Fibroblast of mammary gland (primary cell): ENCODE data around the gene LMNTD1.

ENCODE experiments used
- DNase-seq: peaks from one replicate; pipeline ENCODE4 v3.0.0-alpha.2; 2010; ENCODE audit warnings: low read depth
- H3K4me3 ChIP-seq: 2 replicates; pipeline ENCODE4 v1.5.1; 2011; ENCODE audit warnings: low read depth, mild to moderate bottlenecking, low read length, moderate library complexity; ENCODE audit not compliant: control insufficient read depth
- TF ChIP-seq, protein P1 (sequence below): conservative IDR thresholded peaks from 2 replicates; pipeline ENCODE4 v1.5.1; 2011; ENCODE audit warnings: low read depth, low read length, inconsistent platforms; ENCODE audit not compliant: control insufficient read depth, insufficient read depth

Gene LMNTD1

DNA sequence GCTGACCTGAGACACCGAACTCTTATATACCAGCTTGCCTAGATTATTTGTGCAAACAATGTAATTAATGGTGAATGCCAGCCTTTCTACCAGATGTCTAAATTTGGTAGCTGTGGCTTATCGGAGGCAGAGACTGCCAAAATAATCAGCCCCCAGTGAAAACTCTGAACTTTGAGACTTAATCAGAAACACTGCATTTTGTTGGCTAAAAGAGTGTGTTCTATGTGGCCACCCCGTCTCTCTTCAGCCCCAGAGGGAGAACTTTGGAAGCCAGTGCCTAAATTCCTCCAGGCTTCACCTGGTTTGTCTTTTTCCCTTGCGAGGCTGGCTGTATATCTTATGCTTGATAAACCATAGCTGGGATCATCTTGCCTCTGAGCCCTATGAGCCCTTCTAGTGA is 90.1 kb downstream of the LMNTD1 start:
- TF ChIP-seq, protein P1, sequence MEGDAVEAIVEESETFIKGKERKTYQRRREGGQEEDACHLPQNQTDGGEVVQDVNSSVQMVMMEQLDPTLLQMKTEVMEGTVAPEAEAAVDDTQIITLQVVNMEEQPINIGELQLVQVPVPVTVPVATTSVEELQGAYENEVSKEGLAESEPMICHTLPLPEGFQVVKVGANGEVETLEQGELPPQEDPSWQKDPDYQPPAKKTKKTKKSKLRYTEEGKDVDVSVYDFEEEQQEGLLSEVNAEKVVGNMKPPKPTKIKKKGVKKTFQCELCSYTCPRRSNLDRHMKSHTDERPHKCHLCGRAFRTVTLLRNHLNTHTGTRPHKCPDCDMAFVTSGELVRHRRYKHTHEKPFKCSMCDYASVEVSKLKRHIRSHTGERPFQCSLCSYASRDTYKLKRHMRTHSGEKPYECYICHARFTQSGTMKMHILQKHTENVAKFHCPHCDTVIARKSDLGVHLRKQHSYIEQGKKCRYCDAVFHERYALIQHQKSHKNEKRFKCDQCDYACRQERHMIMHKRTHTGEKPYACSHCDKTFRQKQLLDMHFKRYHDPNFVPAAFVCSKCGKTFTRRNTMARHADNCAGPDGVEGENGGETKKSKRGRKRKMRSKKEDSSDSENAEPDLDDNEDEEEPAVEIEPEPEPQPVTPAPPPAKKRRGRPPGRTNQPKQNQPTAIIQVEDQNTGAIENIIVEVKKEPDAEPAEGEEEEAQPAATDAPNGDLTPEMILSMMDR: no peak
- DNase-seq: no peak
- H3K4me3 ChIP-seq: no peak overlapping the region

DNA sequence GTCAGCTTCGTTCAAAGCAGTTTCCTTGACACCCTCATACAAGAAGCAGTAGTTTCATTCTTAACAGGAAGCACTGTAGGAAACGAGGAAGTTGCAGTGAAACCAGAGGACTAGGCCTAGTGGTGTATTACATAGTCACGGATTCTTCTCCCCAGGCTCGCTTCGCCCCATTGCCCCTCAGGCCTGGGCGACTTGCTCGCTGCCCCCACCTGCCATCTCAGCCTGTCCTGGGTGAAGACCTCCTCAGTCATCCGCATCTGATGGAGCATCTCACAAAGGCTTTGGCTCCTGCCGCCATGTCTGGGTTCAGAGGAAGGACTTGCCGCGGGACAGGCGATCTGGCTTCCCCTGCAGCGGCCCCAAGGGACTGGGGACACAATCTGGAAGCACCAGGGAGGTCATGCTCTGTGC is 93.5 kb downstream of the LMNTD1 start:
- DNase-seq: no peak
- TF ChIP-seq, protein P1: no peak
- no peak overlapping the region for H3K4me3 ChIP-seq

DNA sequence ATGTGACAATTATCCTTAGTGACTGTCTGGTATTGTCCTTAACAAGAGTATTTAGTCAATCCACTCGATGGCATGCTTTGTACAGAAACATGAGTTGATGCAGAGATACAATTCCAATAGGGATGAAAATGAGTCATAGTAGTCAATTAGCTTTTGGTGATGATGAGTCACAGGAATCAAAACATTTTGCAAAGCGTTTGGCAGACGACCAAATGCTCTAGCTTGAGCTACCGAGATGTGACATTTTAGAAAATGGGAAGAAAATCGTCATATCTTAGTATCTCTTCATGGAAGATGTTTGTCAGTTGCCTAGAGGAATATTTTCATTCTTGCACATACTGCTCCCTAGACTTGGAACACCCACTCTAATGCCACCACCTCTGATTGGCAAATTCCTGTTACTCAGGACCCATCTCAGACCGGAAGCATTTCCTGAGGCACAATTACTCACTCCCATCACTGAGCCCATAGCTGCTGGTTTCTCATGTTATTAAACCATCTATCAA is 95.0 kb downstream of the LMNTD1 start:
- TF ChIP-seq, protein P1: no peak
- peak; percentile 98 for DNase-seq
- H3K4me3 ChIP-seq: peak overlapping the region; percentile 27

DNA sequence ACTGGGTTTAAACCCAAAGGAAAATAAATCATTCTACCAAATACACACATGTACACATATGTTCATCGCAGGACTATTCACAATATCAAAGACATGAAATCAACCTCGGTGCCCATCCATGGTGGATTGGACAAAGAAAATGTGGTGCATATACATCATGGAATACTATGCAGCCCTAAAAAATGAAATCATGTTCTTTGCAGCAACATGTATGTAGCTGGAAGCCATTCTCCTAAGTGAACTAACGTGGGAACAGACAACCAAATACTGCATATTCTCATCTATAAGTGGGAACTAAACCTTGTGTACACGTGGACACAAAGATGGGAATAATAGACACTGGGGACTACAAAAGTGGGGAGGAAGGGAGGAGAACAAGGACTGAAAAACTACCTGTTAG is 96.6 kb downstream of the LMNTD1 start:
- H3K4me3 ChIP-seq: no peak overlapping the region
- TF ChIP-seq, protein P1: no peak

DNA sequence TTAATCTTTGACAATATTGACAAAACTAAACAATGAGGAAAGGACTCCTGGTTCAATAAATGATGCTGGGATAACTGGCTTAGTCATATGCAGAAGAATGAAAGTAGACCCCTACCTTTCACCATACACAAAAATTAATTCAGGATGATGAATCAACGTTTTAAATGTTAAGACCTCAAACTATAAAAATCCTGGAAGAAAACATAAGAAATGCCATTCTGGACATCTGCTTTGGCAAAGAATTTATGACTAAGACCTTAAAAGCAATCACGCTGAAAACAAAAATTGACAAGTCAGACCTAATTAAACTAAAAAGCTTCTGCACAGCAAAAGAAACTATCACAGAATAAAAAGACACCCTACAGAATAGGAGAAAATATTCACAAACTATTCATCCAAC is 97.4 kb downstream of the LMNTD1 start:
- TF ChIP-seq, protein P1: no peak
- no peak overlapping the region for H3K4me3 ChIP-seq
- DNase-seq: no peak

More for the DNA sequence above, 96.6 kb downstream of the LMNTD1 start:
- no peak for DNase-seq

DNA sequence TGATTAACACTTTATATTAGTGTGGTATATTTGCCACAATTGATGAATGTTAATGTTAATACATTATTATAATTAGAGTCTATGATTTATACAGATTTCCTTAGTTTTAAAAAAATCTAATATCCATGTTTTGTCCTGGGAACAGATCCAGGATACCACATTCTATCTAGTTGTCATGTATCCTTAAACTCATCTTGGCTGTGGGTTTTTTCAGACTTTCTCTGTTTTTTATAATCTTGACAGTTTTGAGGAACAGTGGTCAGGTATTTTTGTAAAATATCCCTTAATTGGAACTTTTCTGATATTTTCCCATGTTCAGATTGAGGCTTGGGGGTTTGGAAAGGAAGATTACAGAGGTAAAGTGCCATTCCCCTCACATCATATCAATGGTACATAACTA is 104.1 kb downstream of the LMNTD1 start:
- TF ChIP-seq, protein P1: no peak
- no peak overlapping the region for H3K4me3 ChIP-seq
- DNase-seq: no peak

DNA sequence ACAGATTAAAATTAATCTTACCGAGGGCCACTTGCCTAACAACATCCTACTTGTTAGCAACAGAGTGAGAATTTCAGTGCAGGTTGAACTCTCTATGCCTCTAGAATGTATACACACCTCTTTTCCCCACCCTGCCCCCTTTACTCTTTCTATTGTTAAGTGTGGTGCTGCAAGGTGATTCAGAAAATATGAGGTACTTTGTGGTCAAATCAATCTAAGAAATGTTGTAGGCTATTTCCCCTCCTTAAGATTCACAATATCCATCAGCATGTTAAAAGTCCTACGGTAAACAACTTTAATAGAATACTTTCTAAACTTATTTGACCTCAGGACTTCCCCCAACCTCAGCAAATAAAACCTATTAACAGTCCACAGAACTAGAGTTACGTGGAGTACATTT is 106.0 kb downstream of the LMNTD1 start:
- TF ChIP-seq, protein P1: no peak
- DNase-seq: no peak
- H3K4me3 ChIP-seq: no peak overlapping the region
